H9 (cell line): ENCODE data around the gene LST1. TPM values are rescaled to one million over a fixed set of nuclear protein-coding genes. Genes with fewer than 3 reads are reported as not detected.

ENCODE experiments used
- DNase-seq: peaks from one replicate; pipeline ENCODE4 v3.0.0-alpha.2; 2017
- H2AFZ ChIP-seq: one replicate; pipeline ENCODE4 v1.6.1; 2013; ENCODE audit warnings: mild to moderate bottlenecking, low read length, control low read depth, moderate library complexity
- H2AK5ac ChIP-seq: 2 replicates; pipeline ENCODE4 v1.6.1; 2013; ENCODE audit warnings: low read length, control low read depth, mixed read lengths; ENCODE audit not compliant: insufficient read length
- H2BK120ac ChIP-seq: one replicate; pipeline ENCODE4 v1.6.1; 2013; ENCODE audit warnings: low read depth, mild to moderate bottlenecking, low read length, control low read depth, inconsistent platforms; ENCODE audit not compliant: poor library complexity, severe bottlenecking
- H2BK12ac ChIP-seq: 2 replicates; pipeline ENCODE4 v1.6.1; 2013; ENCODE audit warnings: low read length, control low read depth, mixed read lengths, low read depth; ENCODE audit not compliant: insufficient read length
- H2BK15ac ChIP-seq: 2 replicates; pipeline ENCODE4 v1.6.1; 2013; ENCODE audit warnings: low read depth, low read length, control low read depth
- H2BK20ac ChIP-seq: one replicate; pipeline ENCODE4 v1.6.1; 2013; ENCODE audit warnings: low read depth, mild to moderate bottlenecking, low read length, control low read depth, inconsistent platforms; ENCODE audit not compliant: poor library complexity, severe bottlenecking
- H2BK5ac ChIP-seq: 2 replicates; pipeline ENCODE4 v1.6.1; 2013; ENCODE audit warnings: low read length, control low read depth, mixed read lengths; ENCODE audit not compliant: insufficient read length
- H3K14ac ChIP-seq: 2 replicates; pipeline ENCODE4 v1.6.1; 2013; ENCODE audit warnings: low read length, control low read depth; ENCODE audit not compliant: insufficient read depth
- H3K18ac ChIP-seq: 2 replicates; pipeline ENCODE4 v1.6.1; 2013; ENCODE audit warnings: low read depth, mild to moderate bottlenecking, mixed read lengths, low read length, control low read depth; ENCODE audit not compliant: insufficient read length
- H3K23ac ChIP-seq: 2 replicates; pipeline ENCODE4 v1.6.1; 2013; ENCODE audit warnings: low read length, control low read depth, mixed read lengths, low read depth; ENCODE audit not compliant: insufficient read length
- H3K23me2 ChIP-seq: 2 replicates; pipeline ENCODE4 v1.6.1; 2013; ENCODE audit warnings: low read depth, mild to moderate bottlenecking, mixed read lengths, low read length, control low read depth; ENCODE audit not compliant: insufficient read length, poor library complexity, severe bottlenecking
- H3K27ac ChIP-seq: 2 replicates; pipeline ENCODE4 v1.5.1; 2013; ENCODE audit warnings: low read length, control low read depth, mixed read lengths, low read depth; ENCODE audit not compliant: insufficient read length
- H3K27me3 ChIP-seq: 2 replicates; pipeline ENCODE4 v1.6.1; 2013; ENCODE audit warnings: low read length, control low read depth, inconsistent platforms; ENCODE audit not compliant: insufficient read depth
- H3K4ac ChIP-seq: 2 replicates; pipeline ENCODE4 v1.6.1; 2013; ENCODE audit warnings: low read depth, mild to moderate bottlenecking, control low read depth, inconsistent platforms, low read length, moderate library complexity
- H3K4me1 ChIP-seq: 2 replicates; pipeline ENCODE4 v1.6.1; 2013; ENCODE audit warnings: low read length, control low read depth, inconsistent platforms; ENCODE audit not compliant: insufficient read depth
- H3K4me2 ChIP-seq: 2 replicates; pipeline ENCODE4 v1.6.1; 2013; ENCODE audit warnings: low read length, control low read depth, mixed read lengths; ENCODE audit not compliant: insufficient read length, insufficient read depth
- H3K56ac ChIP-seq: 2 replicates; pipeline ENCODE4 v1.6.1; 2013; ENCODE audit warnings: low read depth, mild to moderate bottlenecking, mixed read lengths, low read length, control low read depth; ENCODE audit not compliant: insufficient read length
- H3K79me1 ChIP-seq: 2 replicates; pipeline ENCODE4 v1.6.1; 2013; ENCODE audit warnings: low read depth, mild to moderate bottlenecking, moderate library complexity, low read length, control low read depth, inconsistent platforms; ENCODE audit not compliant: insufficient read depth, poor library complexity, severe bottlenecking
- H3K79me2 ChIP-seq: 2 replicates; pipeline ENCODE4 v1.6.1; 2013; ENCODE audit warnings: low read length, control low read depth, inconsistent platforms; ENCODE audit not compliant: insufficient read depth
- H3K9ac ChIP-seq: 2 replicates; pipeline ENCODE4 v1.6.1; 2013; ENCODE audit warnings: low read length, control low read depth, mixed read lengths; ENCODE audit not compliant: insufficient read length; ENCODE audit errors: extremely low read depth
- H3K9me3 ChIP-seq: one replicate; pipeline ENCODE4 v1.6.1; 2013; ENCODE audit warnings: low read depth, low read length, inconsistent platforms; ENCODE audit not compliant: control insufficient read depth
- H3T11ph ChIP-seq: one replicate; pipeline ENCODE4 v1.6.1; 2013; ENCODE audit warnings: mild to moderate bottlenecking, low read length, control low read depth, inconsistent platforms
- H4K20me1 ChIP-seq: one replicate; pipeline ENCODE4 v1.6.1; 2013; ENCODE audit not compliant: control insufficient read depth, insufficient read length, insufficient read depth
- H4K5ac ChIP-seq: 2 replicates; pipeline ENCODE4 v1.6.1; 2013; ENCODE audit warnings: low read depth, mild to moderate bottlenecking, mixed read lengths, low read length, control low read depth; ENCODE audit not compliant: insufficient read length
- H4K8ac ChIP-seq: replicated peaks from 2 replicates; pipeline ENCODE4 v1.6.1; 2013; ENCODE audit warnings: low read length, control low read depth, mixed read lengths, low read depth; ENCODE audit not compliant: insufficient read length
- H4K91ac ChIP-seq: 2 replicates; pipeline ENCODE4 v1.6.1; 2013; ENCODE audit warnings: low read depth, mild to moderate bottlenecking, moderate library complexity, mixed read lengths, low read length, control low read depth; ENCODE audit not compliant: insufficient read length
- H3K27ac Mint-ChIP-seq, 3 experiments: 2 replicates in 2 of 3; 3 replicates in 1 of 3; pipeline ENCODE4 v1.8.0; 2020 to 2021; ENCODE audit warnings: mixed read lengths in 3 of 3, mild to moderate bottlenecking in 1 of 3, moderate library complexity in 1 of 3
- H3K27me3 Mint-ChIP-seq: 2 replicates; pipeline ENCODE4 v1.8.0; 2021; ENCODE audit warnings: low read depth, mild to moderate bottlenecking, moderate library complexity, mixed read lengths
- H3K36me3 Mint-ChIP-seq, 3 experiments: 2 replicates in 2 of 3; 3 replicates in 1 of 3; pipeline ENCODE4 v1.8.0; 2020 to 2021; ENCODE audit warnings: low read depth in 3 of 3, mixed read lengths in 3 of 3; ENCODE audit not compliant: insufficient read depth in 1 of 3
- H3K4me1 Mint-ChIP-seq, 2 experiments: 2 replicates each; pipeline ENCODE4 v1.8.0; 2020; ENCODE audit warnings: mixed read lengths in 2 of 2
- H3K4me3 Mint-ChIP-seq, 2 experiments: 2 replicates in 1 of 2; 3 replicates in 1 of 2; pipeline ENCODE4 v1.8.0; 2020 to 2021; ENCODE audit warnings: mild to moderate bottlenecking in 2 of 2, mixed read lengths in 2 of 2, moderate library complexity in 1 of 2
- H3K9me3 Mint-ChIP-seq, 2 experiments: 2 replicates in 1 of 2; 3 replicates in 1 of 2; pipeline ENCODE4 v1.8.0; 2020; ENCODE audit warnings: mild to moderate bottlenecking in 2 of 2, mixed read lengths in 2 of 2, moderate library complexity in 1 of 2
- CTCF ChIP-seq: fragments of 200-600 bp; sonication (generic); conservative IDR thresholded peaks from 3 replicates; pipeline ENCODE4 v1.8.0; 2021; ENCODE audit warnings: antibody characterized with exemption, mild to moderate bottlenecking
- WGBS: extraction: QIAGEN DNeasy Blood & Tissue Kit; methylation state at CpG from one replicate; pipeline ENCODE4 v1.1.7; 2013; ENCODE audit warnings: missing lambda C conversion rate, low lambda C conversion rate, mixed read lengths; ENCODE audit not compliant: insufficient read length; ENCODE audit errors: extremely low coverage; 5-methylcytosine and 5-hydroxymethylcytosine counted together
- total RNA-seq: library from RNA; stranded (reverse); gene quantifications from 2 replicates; pipeline ENCODE4 v1.2.1, GENCODE V29; 2021

Gene LST1
- total RNA-seq, 1 experiment from 2014 or later = not detected

- no peaks in the 10 kb centered on the region for H3K27me3 Mint-ChIP-seq
- no peak overlapping the region for H4K91ac ChIP-seq
- no peak overlapping the region for H2BK12ac ChIP-seq
- H3K79me2 ChIP-seq = no peaks in the 10 kb centered on the region
- WGBS = no CpG with 5 or more reads among the region's 4 CpGs
- H4K5ac ChIP-seq = no peak overlapping the region
- peaks cover 14 to 39% (median 26%) of the 10 kb centered on the region in 3 experiments; a peak in 6 of 7 replicates for H3K36me3 Mint-ChIP-seq
- no peak overlapping the region for H3K23ac ChIP-seq
- H3K4ac ChIP-seq = no peak overlapping the region
- no peak overlapping the region for H2BK15ac ChIP-seq
- H3K79me1 ChIP-seq = no peaks in the 10 kb centered on the region
- H2BK120ac ChIP-seq = no peak overlapping the region
- H2AFZ ChIP-seq = no peak overlapping the region
- no peak overlapping the region for H2AK5ac ChIP-seq
- no peaks in the 10 kb centered on the region for H3K9me3 ChIP-seq
- no peak overlapping the region for H3K4me2 ChIP-seq
- H3K9me3 Mint-ChIP-seq = no peaks in the 10 kb centered on the region
- no peak for DNase-seq
- no peaks in the 10 kb centered on the region for H3K27me3 ChIP-seq
- H3K27ac Mint-ChIP-seq = peak overlapping the region; percentile 4 to 58 (median 40); a peak in 4 of 7 replicates
- no peaks in the 10 kb centered on the region for H4K20me1 ChIP-seq
- H3K23me2 ChIP-seq = no peaks in the 10 kb centered on the region
- H3K4me1 ChIP-seq = peaks cover 4% of the 10 kb centered on the region; the same call in 1 of the 2 replicates
- H3K4me3 Mint-ChIP-seq = no peak overlapping the region; a peak in 1 of 5 replicates
- H3K56ac ChIP-seq = no peak overlapping the region
- no peak overlapping the region for H3K9ac ChIP-seq
- no peak overlapping the region for H3K18ac ChIP-seq
- no peak overlapping the region for H2BK20ac ChIP-seq
- no peak for TF ChIP-seq CTCF
- H3T11ph ChIP-seq = no peak overlapping the region
- H2BK5ac ChIP-seq = no peak overlapping the region
- no peak overlapping the region for H3K27ac ChIP-seq
- H3K14ac ChIP-seq = no peak overlapping the region
- peaks cover 4 to 18% of the 10 kb centered on the region in 2 experiments; a peak in 3 of 4 replicates for H3K4me1 Mint-ChIP-seq
- H4K8ac ChIP-seq = no peak overlapping the region
Measured at GRCh38 chr6:31559606-31559957, 26.5 kb upstream of the LST1 start.
